HL-60/S4 treated with retinoic acid at 250 ng/mL for 4 days and 3 days (cell line): ENCODE measurements around the gene NTN3.

Source experiments
- in situ Hi-C: fragments of 300-500 bp; cut with MboI; formaldehyde crosslinking; loops from 2 replicates; pipeline ENCODE4 v1.7.0; 2022; ENCODE audit warnings: low sequenced_read_pairs

NTN3 gene

DNA sequence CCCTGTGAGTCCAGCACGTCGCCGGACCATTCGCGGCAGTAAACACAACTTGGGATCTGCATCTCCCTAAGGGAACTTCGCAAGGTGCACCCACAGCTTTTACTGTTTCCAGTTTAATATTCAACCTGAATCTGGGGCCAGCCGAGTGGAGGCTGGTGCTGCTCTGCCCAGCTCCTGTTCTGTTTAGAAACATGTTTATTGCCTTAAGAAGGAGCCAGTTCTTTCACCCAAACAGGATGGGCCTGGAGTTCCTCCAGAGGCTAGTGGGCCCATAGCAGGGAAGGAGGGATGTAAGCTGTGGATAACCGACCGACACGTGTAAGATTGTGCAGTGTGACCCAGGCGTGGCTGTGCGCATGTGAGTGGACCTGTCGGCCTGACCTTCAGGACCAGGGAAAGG lies 21.2 kb downstream of the NTN3 start:
- in situ Hi-C loops: loop anchor here (25.0 kb wide), 1 partner anchor 480 kb away; the partner anchor contains the start of genes NPW and ZNF598

DNA sequence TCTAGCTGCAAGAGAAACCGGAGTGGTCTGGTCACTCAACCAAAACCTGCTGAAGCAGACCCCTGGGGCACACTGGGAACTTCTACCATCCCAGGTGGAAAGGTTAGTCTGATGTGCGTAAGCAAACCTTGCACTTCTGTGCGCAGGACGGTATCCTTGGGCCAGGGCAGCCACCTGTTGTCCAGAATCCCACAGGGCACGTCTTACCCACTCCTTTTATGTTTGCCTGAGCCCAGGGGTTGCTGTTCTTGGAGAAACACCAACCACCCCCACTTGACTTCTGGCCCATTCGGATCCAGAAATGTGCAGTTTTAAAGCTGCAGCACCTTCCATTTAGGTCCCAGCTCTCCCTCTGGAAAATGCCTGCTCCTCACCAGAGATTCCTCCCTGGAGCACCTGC lies 22.5 kb downstream of the NTN3 start:
- in situ Hi-C loops: loop anchor here (25.0 kb wide), 1 partner anchor 481 kb away; the partner anchor contains the start of genes NPW and ZNF598

DNA sequence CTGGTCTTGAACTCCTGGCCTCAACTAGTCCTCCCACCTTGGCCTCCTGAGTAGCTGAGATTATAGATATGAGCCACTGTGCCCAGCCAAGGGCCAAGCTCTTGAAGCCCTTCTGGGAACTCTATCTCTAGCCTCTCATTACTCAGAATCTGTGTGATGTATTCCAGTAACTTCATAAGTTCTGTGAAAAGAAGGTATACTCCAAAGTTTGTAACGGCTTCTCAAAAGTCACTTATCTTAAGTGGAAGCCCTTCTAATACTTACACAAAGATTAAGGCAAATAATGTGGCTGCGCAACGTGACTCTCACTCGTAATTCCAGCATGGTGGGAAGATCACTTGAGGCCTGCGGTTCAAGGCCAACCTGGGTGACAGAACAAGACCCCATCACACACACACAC lies 23.5 kb downstream of the NTN3 start:
- in situ Hi-C loops: loop anchor here (25.0 kb wide), 1 partner anchor 482 kb away; the partner anchor contains the start of genes NPW and ZNF598

DNA sequence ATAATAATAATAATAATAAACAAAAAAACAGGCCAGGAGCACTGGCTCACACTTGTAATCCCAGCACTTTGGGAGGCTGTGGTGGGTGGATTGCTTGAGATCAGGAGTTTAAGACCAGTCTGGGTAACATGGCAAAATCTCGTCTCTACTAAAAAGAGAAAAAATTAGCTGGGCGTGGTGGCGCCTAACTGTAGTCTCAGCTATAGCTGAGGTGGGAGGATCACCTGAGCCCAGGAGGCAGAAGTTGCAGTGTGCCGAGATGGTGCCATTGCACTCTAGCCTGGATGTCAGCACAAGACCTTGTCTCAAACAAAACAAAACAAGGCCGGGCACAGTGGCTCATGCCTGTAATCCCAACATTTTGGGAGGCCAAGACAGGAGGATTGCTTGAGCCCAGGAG lies 23.9 kb downstream of the NTN3 start:
- in situ Hi-C loops: loop anchor here (25.0 kb wide), 1 partner anchor 483 kb away; the partner anchor contains the start of genes NPW and ZNF598

DNA sequence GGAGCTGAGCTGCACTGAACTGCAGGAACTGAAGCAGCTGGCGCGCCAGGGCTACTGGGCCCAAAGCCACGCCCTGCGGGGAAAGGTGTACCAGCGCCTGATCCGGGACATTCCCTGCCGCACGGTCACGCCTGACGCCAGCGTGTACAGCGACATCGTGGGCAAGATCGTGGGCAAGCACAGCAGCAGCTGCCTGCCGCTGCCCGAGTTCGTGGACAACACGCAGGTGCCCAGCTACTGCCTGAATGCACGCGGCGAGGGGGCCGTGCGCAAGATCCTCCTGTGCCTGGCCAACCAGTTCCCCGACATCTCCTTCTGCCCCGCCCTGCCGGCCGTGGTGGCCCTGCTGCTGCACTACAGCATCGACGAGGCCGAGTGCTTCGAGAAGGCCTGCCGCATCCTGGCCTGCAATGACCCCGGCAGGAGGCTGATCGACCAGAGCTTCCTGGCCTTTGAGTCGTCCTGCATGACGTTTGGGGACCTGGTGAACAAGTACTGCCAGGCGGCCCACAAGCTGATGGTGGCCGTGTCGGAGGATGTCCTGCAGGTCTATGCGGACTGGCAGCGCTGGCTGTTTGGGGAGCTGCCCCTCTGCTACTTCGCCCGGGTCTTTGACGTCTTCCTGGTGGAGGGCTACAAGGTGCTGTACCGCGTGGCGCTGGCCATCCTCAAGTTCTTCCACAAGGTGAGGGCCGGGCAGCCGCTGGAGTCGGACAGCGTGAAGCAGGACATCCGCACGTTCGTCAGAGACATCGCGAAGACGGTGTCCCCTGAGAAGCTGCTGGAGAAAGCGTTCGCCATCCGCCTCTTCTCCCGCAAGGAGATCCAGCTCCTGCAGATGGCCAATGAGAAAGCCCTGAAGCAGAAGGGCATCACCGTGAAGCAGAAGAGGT lies 25.4 kb downstream of the NTN3 start:
- in situ Hi-C loops: loop anchor here (25.0 kb wide), 1 partner anchor 484 kb away; the partner anchor contains the start of genes NPW and ZNF598

DNA sequence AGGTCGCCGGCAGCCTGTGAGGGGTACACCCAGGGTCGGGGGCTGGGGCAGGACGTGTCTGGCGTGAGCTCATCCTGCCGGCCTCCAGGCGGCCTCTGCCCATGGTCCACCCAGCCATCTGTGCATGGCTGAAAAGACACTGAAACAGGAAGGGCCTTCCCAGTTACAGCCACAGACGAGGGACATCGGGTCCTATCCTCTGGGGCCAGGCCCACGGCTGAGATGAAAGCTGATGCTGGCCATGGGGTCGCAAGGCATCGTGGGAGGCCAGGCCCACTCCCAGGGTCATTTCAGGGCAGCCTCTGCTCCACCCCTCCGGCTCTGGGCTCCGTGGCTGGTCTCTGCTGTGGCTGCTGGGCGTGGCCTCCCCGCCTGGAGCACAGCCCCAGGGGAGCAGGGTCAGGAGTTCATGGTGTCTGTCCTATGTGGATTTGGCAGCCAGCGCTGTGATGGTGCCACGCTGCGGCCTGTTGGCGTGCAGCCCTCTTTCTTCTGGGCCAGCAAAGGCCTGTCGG lies 26.1 kb downstream of the NTN3 start:
- in situ Hi-C loops: loop anchor here (25.0 kb wide), 1 partner anchor 485 kb away; the partner anchor contains the start of genes NPW and ZNF598

DNA sequence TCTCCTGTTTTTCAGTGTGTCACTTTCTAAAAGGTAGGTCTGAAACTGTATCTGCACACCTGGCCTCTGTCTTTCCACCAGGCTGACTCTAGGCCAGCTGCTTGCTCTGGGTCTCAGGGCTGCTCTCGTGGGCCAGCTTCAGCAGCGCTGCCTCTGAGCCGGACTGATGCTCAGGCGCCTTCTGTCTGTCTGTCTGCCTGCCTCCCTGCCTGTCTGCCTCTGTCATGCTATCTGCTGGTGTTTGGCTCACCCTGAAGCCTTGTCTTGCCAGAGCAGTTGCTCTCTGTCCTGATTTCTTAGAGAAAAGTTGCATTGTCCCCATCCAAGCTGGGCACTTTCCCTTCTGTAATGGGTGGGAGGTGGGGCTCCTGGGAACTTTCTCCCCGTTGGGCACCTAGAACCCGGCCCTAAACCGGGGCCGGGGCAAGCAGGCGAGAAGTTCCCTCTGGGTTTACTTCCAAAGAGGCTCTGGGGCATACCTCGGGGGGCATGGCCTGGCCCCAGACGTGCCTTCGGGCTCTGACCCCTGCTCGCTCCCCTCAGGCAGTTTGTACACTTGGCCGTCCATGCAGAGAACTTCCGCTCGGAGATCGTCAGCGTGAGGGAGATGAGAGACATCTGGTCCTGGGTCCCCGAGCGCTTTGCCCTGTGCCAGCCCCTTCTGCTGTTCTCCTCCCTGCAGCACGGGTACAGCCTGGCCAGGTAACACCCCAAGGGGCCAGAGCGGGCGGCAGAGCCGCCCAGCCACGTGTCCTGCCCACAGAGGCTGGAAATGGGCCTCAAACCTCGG lies 26.8 kb downstream of the NTN3 start:
- in situ Hi-C loops: loop anchor here (25.0 kb wide), 1 partner anchor 486 kb away; the partner anchor contains the start of genes NPW and ZNF598

DNA sequence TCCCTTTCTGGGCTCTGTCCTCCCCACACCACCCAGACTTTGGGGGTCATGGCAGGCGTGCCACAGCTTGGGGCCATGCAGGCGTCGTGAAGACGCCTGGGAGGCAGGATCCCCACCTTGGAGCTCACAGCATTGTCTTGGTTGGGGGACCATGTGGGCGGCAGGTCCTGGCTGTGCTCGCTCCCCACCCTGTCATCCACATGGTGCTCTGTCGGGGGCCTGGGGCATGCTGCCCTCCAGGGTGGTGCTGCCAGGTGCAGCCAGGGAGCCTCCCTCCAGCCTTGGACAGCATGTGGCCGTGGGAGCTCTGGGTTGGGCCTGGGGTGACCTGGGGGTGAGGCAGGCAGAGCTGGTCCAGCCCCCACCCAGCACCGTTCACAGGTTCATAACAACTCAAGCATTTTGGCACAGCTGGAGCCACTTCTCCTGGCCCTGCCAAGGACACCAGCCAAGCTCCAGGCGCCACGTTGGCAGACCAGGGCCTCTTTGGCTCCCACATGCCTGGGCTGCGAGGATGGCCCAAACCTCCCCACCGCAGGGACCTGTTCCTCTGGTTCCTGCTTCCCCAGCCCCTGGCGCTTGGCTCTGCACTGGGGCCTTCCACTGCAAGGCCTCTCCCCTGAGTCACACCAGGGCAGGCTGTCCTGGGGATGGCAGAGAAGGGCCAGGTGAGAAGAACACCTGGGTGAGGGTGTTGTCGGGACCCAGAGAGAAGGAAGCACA lies 27.6 kb downstream of the NTN3 start:
- in situ Hi-C loops: loop anchor here (25.0 kb wide), 1 partner anchor 486 kb away; the partner anchor contains the start of genes NPW and ZNF598

DNA sequence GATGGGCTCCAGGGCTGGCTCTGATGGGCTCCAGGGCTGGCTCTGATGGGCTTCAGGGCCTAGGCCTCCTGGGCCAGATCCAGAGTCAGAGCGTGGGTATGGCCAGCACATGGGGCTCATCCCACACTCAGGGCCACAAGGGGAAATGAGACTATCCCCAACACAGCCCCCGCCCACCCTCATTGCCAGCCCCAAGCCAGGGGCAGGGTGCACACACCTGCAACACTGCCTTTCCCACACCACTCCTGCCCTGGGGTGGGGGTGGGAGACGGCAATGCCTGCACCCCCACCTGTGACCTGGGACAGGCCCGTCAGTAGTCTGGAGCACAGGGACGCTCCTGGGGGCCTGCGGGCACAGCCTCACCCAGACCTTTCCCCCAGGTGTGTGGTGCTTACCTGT lies 28.4 kb downstream of the NTN3 start:
- in situ Hi-C loops: loop anchor here (25.0 kb wide), 1 partner anchor 487 kb away; the partner anchor contains the start of genes NPW and ZNF598

DNA sequence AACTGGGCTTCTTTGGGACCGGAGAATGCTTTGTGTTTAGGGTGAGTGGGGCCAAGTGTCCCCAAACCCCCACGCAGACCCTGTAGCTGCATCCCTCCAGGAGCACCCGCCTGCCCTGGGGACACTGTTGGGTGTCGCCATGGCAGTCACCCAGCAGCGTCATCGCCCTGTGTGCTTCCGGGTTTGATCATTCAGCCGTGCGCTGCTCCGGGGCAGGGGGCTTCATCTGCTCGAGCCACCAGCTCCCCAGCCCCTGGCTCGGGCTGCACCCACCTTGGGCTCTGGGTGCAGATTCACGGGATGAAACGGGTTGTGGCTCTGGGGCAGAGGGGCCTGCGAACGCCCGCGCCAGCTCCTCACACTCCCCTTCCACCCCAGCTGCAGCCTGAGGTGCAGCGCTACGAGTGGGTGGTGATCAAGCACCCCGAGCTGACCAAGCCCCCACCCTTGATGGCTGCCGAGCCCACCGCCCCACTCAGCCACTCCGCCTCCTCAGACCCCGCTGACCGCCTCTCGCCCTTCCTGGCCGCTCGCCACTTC lies 28.9 kb downstream of the NTN3 start:
- in situ Hi-C loops: loop anchor here (25.0 kb wide), 1 partner anchor 488 kb away; the partner anchor contains the start of genes NPW and ZNF598

DNA sequence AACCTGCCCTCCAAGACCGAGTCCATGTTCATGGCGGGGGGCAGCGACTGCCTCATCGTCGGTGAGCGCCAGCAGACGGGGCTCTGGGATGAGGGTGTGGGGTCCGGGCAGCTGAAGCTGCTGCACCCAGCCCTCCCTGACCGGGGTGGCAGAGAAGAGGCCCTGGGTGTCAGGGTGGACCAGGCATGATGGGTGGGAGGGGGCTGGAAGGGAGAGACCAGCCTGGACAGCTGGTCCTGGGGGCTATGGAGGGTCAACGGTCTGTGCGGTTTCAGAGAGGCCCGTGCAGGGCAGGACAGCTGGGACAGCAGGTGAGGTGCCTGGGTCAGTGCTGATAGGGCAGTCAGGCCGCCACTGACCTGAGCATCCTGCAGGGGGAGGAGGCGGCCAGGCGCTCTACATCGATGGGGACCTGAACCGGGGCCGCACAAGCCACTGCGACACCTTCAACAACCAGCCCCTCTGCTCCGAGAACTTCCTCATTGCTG lies 29.4 kb downstream of the NTN3 start:
- in situ Hi-C loops: no loop called here

DNA sequence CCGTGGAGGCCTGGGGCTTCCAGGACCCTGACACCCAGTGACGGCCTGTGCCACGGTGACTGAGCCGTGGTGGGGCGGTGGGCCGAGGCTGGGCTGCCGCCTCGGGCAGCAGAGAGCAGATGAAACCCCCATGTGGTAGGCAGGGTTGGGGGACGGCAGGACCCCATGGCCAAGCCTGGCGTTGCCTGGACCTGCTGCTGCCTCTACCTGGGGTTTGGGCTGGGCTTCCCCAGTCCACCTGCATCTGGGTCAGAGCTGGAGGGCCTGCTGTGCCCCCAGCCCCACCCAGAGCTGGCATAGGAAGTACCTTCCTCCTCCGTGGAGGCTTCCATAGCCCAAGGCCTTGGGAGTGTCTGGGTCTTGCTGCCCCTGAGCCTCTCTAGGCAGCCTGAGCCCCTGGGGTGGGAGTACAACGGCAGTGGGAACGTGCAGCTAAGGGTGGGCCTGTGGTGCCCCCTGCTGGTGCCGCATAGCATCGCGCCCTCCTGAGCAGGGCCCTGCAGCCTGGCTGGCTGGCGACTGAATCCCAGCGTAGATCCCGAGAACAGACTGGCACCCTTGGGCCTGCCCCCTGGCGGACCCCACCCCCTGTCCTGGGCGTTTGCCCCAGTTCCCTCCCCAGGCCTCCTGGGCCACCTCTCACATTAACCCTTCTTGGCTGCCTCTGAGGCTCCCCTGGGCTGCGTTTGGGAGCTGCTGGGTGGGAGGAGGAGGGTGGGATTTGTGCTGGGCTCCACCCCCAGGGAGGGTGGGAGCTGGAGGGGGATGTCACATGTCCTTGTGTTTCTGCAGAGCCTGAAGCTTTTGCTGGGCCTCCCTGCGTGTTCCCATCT lies 30.0 kb downstream of the NTN3 start:
- in situ Hi-C loops: no loop called here

DNA sequence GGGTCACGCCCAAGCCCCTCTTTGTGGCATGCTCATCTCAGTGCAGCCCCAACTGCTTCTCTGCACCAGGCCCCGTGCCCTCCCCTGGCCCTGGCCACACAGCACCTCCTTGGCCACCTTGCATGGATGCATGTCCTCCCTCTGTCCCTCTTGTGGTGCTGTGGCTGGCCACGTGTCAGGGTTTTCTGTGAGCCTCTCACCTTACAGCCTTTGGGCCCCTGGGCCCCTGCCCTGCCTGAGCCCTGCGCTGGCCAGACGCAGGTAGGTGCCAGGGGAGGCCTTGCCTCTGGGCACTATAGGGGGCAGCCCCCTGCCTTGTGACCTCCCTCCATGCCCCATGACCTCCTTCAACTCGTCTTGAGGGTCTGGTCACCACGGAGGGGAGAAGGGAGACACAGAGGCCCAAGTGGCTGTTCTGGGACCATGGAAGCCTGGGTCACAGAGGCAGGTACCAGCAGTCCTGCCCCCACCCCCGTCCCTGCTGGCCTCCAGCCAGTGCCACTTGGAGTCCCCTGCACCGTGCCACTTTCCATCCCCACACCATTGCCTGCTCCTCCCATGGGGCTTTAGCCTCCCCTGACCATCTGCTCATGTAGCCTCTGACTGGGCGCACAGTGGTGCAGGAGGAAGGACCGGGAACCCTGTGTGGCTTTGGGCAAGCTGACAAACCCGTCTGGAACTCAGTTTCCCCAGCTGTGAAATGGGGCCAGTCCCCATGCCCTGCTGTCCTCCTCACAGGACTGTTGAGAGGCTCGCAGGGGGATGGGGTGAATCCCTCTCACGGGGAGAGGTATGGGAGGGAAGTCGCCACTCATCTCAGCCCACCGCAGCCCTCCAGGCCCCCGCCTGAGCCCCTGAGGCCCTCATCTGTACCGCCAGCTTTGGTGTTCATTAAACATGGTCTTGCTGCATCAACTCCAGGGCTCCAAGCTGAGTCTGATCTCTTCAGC lies 31.1 kb downstream of the NTN3 start:
- in situ Hi-C loops: no loop called here

DNA sequence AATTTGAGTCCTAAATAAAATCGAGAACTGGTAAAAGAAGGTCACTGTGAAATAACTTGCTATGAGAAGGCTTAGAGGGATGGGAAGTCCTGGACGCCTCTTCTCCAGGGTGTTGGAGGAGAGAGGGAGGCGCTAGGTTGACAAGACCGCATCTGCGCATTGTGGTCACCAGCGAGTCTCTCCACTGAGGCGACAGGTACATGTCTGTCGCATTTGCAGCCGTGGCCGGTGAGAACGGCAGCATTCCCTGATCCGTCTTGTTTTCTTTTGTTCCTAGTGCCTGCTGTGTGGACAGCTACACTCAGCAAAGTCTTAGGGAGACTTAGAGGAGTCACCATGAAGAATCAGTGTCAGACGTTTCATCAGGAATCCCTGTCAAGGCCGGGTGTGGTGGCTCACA lies 34.6 kb downstream of the NTN3 start:
- in situ Hi-C loops: no loop called here

DNA sequence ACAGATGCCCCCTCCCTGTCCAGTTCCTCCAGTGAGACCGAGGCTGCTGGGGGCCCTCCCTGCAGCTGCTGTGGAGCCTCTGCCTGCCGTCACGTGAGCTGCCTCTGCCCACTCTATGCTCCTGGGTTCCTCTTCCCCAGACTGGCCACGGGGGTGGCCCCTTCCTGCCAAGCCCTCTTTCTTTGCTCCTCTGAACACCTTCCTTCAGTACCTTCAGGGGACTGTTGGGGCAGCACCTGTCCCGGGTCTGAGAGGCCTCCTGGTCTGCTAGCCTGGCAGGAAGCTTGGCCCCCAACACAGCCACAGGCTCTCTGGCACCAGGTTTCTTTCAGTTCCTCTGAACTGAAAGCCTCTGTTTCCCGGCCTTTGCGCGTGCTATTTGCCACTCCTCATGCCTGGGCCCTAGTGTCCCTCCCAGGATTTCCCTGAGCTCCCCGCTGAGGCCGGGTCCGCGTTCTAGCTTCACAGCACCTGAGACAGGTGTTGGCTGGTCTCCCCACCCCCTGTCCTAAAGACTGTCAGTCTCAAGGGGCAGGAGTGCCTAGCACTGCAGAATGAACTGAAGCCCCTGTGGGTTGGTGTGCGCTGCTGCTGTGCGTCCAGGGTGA lies 36.1 kb downstream of the NTN3 start:
- in situ Hi-C loops: no loop called here

DNA sequence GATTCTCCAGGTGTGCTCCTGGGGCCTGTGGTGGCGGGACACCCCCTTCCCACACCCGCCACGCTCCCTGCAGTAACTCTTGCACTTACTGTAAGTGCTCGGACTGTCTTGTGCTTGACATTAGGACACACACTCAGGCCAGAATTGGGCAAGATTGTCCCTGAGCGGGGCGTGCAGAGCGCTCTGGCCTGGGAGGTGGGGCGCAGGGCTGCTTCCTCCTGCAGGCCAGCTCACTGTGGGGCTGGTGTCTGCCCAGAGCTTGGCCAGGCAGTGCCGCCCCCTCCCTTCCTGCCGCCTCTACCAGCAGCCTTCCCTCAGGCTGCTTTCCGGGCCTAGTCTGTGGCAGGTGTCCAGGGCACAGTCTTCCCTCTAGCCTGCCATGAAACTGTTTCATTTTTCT lies 36.6 kb downstream of the NTN3 start:
- in situ Hi-C loops: no loop called here

DNA sequence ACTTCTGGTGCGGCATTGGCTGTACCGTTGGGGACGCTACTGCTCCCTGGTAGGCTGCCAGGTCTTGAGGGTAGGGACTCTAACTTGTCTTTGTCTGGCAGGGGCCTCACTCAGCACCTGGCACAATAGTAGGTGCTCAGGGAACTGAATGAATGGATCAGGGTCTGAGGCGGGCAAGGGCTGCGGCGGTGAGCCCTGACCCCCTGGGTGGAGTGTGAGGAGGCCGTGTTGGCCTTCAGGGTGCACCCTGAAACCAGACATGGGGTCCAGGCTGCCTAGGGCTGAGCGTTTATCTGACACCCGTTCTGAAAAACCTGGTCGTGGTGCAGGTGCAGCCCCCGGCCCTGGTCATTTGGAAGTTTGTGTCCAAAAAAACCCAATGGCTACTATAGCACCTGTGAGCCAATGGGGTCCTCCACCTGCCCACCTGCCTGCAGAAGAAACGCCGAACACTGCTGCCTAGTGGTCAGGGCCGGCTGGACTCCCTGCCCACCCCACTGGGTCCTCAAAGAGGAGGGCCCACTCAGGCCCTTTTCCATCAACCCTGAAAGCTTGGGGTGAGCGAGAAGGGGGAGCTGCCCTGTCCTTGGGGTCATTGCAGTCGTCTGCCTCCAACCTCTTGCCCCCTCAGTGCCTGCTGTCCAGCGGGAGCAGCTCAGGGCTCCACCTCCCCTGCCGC lies 37.8 kb downstream of the NTN3 start:
- in situ Hi-C loops: no loop called here
